ENCODE results near the gene MORN1.

Gene MORN1

DNA sequence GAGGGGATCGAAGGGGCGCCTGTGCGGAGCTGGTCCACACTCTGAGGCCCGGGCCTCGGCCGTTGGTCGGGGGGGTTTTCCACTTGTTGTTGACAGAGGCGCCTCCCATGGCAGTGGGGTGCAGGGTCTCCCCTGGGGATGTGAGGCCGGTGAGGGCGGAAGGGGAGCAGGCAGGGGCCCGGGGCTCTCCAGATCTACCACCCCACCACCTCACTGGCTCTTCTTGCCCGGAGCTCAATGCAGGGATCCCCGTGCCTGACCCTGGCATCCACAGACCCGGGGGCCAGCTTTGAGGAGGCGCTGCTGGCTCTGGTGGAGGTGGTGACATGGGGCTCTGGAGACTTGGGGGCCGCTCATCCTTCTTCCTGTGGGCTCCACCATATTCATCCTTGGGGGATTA, 28.1 kb upstream of the MORN1 start:
- H3K36me3 ChIP-seq (replicated peaks) = no peaks in the 10 kb centered on the region
- in situ Hi-C loops (cut with HindIII; ENCODE audit: low pct_ligation_motif_present, low sequenced_read_pairs) = loop anchor here (25.0 kb wide), 1 partner anchor 93 kb away; no protein-coding TSS in a partner anchor
- no peak overlapping the region for H3K4me3 ChIP-seq (ENCODE audit: low read depth, low read length)
- TF ChIP-seq, protein P1, sequence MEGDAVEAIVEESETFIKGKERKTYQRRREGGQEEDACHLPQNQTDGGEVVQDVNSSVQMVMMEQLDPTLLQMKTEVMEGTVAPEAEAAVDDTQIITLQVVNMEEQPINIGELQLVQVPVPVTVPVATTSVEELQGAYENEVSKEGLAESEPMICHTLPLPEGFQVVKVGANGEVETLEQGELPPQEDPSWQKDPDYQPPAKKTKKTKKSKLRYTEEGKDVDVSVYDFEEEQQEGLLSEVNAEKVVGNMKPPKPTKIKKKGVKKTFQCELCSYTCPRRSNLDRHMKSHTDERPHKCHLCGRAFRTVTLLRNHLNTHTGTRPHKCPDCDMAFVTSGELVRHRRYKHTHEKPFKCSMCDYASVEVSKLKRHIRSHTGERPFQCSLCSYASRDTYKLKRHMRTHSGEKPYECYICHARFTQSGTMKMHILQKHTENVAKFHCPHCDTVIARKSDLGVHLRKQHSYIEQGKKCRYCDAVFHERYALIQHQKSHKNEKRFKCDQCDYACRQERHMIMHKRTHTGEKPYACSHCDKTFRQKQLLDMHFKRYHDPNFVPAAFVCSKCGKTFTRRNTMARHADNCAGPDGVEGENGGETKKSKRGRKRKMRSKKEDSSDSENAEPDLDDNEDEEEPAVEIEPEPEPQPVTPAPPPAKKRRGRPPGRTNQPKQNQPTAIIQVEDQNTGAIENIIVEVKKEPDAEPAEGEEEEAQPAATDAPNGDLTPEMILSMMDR (IDR thresholded peaks at IDR 0.05; ENCODE audit: low read depth, low read length, missing control alignments) = no peak
- DNase-seq = no peak
- no peaks in the 10 kb centered on the region for H3K27me3 ChIP-seq (replicated peaks)
- H3K27ac ChIP-seq = no peak overlapping the region

DNA sequence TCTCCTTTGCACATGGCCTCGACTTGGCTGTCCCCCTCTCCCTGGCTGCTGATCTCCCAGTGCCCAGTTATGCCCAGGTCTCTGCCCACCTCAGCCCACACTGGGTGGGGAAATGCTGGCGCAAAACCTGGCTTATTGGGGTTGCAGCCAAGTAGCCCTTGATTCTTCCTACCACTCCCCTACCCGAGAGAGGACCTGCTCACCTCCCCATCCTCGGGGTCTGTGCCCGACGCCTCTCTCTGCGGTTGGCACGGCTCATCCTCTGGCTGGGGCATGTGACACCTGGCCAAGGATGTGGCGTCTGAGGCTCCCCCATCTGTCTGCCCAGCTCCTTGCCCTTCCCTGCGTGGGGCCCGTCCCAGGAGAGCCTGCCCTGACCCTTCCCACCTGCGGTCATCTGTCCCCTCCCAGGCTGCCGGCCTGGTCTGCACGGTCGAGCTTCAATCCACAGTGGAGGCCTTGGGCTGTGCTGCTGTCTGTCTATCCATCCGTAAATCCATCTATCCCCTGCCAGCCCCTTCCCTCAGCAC, 27.5 kb upstream of the MORN1 start:
- H3K27me3 ChIP-seq (replicated peaks) = no peaks in the 10 kb centered on the region
- in situ Hi-C loops (cut with HindIII; ENCODE audit: low pct_ligation_motif_present, low sequenced_read_pairs) = loop anchor here (25.0 kb wide), 1 partner anchor 93 kb away; no protein-coding TSS in a partner anchor
- DNase-seq = no peak
- no peaks in the 10 kb centered on the region for H3K36me3 ChIP-seq (replicated peaks)
- H3K4me3 ChIP-seq (ENCODE audit: low read depth, low read length) = no peak overlapping the region
- TF ChIP-seq, protein P1 (IDR thresholded peaks at IDR 0.05; ENCODE audit: low read depth, low read length, missing control alignments) = no peak
- H3K27ac ChIP-seq = no peak overlapping the region

DNA sequence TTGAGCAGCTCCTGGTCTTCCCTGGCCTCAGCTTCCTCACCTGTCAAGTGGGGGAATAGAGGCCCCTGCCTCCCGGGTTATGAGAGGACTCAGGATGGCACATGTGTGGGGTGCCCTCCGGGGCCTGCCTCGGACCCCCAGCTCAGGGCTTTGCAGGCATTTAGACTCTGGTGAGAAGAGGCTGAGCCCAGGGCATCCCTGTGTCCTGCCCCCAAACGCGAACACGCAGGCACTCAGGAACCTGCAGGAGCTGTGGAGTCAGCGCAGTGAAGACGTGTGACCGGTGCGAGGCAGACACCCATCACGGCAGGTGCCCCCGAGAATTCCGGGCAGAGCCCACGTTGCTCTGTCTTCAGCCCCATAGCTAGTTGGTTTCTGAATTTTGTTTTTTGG, 26.5 kb upstream of the MORN1 start:
- no peaks in the 10 kb centered on the region for H3K27me3 ChIP-seq (replicated peaks)
- H3K36me3 ChIP-seq (replicated peaks) = no peaks in the 10 kb centered on the region
- no peak overlapping the region for H3K4me3 ChIP-seq (ENCODE audit: low read depth, low read length)
- in situ Hi-C loops (cut with HindIII; ENCODE audit: low pct_ligation_motif_present, low sequenced_read_pairs) = loop anchor here (25.0 kb wide), 1 partner anchor 94 kb away; no protein-coding TSS in a partner anchor
- no peak overlapping the region for H3K27ac ChIP-seq
- TF ChIP-seq, protein P1 (IDR thresholded peaks at IDR 0.05; ENCODE audit: low read depth, low read length, missing control alignments) = no peak
- DNase-seq = no peak

DNA sequence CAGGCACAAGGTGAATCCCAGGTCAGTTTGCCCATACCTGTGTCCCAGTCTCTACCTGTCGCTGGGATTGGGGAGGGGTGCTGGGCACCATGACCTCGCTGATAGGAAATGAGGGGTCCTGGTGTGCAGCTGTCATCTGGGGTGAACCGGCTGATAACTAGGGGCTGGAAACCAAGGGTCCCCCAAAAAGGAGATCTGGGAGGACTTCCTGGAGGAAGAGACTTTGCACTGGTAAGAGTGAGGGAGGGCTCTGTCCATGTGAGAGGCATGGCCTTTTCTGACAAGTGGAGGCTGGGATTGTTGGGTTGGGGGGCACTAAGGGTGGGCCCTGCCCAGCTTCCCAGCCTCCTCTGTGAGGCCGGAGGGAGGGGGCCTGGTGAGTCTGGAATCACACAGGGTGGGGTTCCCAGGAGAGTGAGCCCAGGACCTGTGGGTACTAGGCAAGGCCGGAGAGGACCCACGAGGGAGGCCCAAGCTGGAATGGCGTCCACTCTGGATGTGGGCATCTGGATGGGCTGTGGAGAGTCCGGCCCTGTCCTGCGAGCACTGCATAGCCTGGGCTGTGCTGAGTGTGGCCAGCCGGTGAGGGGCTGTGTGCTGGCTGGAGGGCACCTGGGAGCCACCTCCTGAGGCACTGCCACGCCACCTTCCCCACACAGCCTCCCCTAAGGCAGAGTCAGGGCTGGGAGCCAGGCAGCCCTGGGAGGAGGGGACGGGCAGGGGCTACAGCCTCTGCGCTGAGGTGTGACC, 25.9 kb upstream of the MORN1 start:
- Histone ChIP-seq H3K4me3 (ENCODE audit: low read depth, low read length) (no peak overlapping the region), H3K36me3 (replicated peaks) (no peaks in the 10 kb centered on the region), H3K27ac (no peak overlapping the region), H3K27me3 (replicated peaks) (no peaks in the 10 kb centered on the region)
- in situ Hi-C loops (cut with HindIII; ENCODE audit: low pct_ligation_motif_present, low sequenced_read_pairs) = loop anchor here (25.0 kb wide), 1 partner anchor 95 kb away; no protein-coding TSS in a partner anchor
- DNase-seq = no peak
- TF ChIP-seq, protein P1 (IDR thresholded peaks at IDR 0.05; ENCODE audit: low read depth, low read length, missing control alignments) = no peak

DNA sequence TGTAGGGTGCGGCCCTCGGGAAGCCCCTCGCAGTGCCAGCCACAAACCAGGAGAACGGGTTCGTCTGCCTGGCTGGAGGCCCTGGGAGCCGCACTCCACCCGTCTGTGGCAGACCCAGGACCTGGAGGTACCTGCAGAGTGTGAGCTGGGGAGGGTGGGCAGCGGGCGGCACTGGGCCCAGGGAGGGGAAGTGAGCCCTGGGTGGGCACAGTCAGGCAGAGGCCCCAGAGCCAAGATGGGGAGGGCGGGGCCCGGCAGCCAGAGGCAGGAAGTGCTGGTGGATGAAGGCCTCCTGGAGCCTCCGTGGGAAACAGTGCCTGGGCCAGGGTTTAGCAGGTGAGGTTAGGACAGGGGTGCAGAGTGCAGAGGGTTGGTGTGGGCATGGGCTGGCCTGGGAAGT, 25.0 kb upstream of the MORN1 start:
- no peak for DNase-seq
- Histone ChIP-seq H3K4me3 (ENCODE audit: low read depth, low read length) (no peak overlapping the region), H3K27me3 (replicated peaks) (no peaks in the 10 kb centered on the region), H3K27ac (no peak overlapping the region), H3K36me3 (replicated peaks) (no peaks in the 10 kb centered on the region)
- TF ChIP-seq, protein P1 (IDR thresholded peaks at IDR 0.05; ENCODE audit: low read depth, low read length, missing control alignments) = no peak
- in situ Hi-C loops (cut with HindIII; ENCODE audit: low pct_ligation_motif_present, low sequenced_read_pairs) = loop anchor here (25.0 kb wide), 1 partner anchor 96 kb away; no protein-coding TSS in a partner anchor
